CD4-positive, alpha-beta T cell (primary cell): ENCODE data around the gene PRDX1. TPM values are rescaled to one million over a fixed set of nuclear protein-coding genes. Genes with fewer than 3 reads are reported as not detected.

Experiments
- ATAC-seq: fragments of 200-7000 bp; cut with Tn5 transposase; one replicate; pipeline ENCODE4 v1.10.0; 2022; ENCODE audit warnings: mild to moderate bottlenecking; ENCODE audit not compliant: poor library complexity
- CTCF ChIA-PET: fragments of 350-600 bp; sonication (Branson Sonifier 250); formaldehyde crosslinking; loops from one replicate; lab custom pipeline; 2021; ENCODE audit warnings: antibody characterized with exemption, inconsistent platforms; lab: Charles Lee
- POLR2A ChIA-PET: fragments of 350-600 bp; sonication (Branson Sonifier 250); formaldehyde crosslinking; loops from one replicate; lab custom pipeline; 2021; ENCODE audit warnings: antibody characterized with exemption, inconsistent platforms; lab: Charles Lee
- DNase-seq, 14 experiments: peaks; one replicate each; pipeline ENCODE4 v3.0.0-alpha.2; 2013 to 2020; ENCODE audit warnings: mixed read lengths in 2 of 14
- H3K27ac ChIP-seq, 2 donors: one replicate each; pipeline versions ENCODE4 v1.5.1 to v1.7.0; 2013; ENCODE audit warnings: low read length in 2 of 2, low read depth in 1 of 2, mild to moderate bottlenecking in 1 of 2
- H3K27me3 ChIP-seq, 2 experiments: 1 replicate in 1 of 2; 2 replicates in 1 of 2; pipeline versions ENCODE4 v1.6.1 to v1.7.0; 2013; ENCODE audit warnings: low read length in 2 of 2, control low read depth in 1 of 2, mild to moderate bottlenecking in 1 of 2, moderate library complexity in 1 of 2; ENCODE audit not compliant: insufficient read depth in 2 of 2, control insufficient read depth in 1 of 2
- H3K36me3 ChIP-seq: one replicate; pipeline ENCODE4 v1.6.1; 2013; ENCODE audit warnings: low read length, control low read depth; ENCODE audit not compliant: insufficient read depth
- H3K4me1 ChIP-seq: one replicate; pipeline ENCODE4 v1.6.1; 2013; ENCODE audit warnings: low read length, control low read depth; ENCODE audit not compliant: insufficient read depth
- H3K4me3 ChIP-seq: one replicate; pipeline ENCODE4 v1.5.1; 2013; ENCODE audit warnings: mild to moderate bottlenecking, low read length, moderate library complexity
- H3K9me3 ChIP-seq, 2 experiments: 1 replicate in 1 of 2; 2 replicates in 1 of 2; pipeline versions ENCODE4 v1.6.1 to v1.7.0; 2013; ENCODE audit warnings: low read length in 2 of 2, mild to moderate bottlenecking in 2 of 2, control low read depth in 1 of 2, moderate library complexity in 1 of 2; ENCODE audit not compliant: control insufficient read depth in 1 of 2, insufficient read depth in 1 of 2
- H3K27ac Mint-ChIP-seq: one replicate; pipeline ENCODE4 v1.8.0; 2020; ENCODE audit warnings: mixed read lengths
- H3K27me3 Mint-ChIP-seq: one replicate; pipeline ENCODE4 v1.8.0; 2021; ENCODE audit warnings: mixed read lengths
- H3K36me3 Mint-ChIP-seq: one replicate; pipeline ENCODE4 v1.8.0; 2021; ENCODE audit warnings: low read depth, mixed read lengths
- H3K4me1 Mint-ChIP-seq: one replicate; pipeline ENCODE4 v1.8.0; 2021; ENCODE audit warnings: low read depth, mixed read lengths
- H3K4me3 Mint-ChIP-seq: one replicate; pipeline ENCODE4 v1.8.0; 2020; ENCODE audit warnings: mild to moderate bottlenecking, mixed read lengths
- H3K9me3 Mint-ChIP-seq: one replicate; pipeline ENCODE4 v1.8.0; 2020; ENCODE audit warnings: mixed read lengths
- intact Hi-C, 2 experiments: fragments of 100-400 bp; cut with DNase I in 1 of 2; cut with micrococcal nuclease in 1 of 2; formaldehyde crosslinking; loops; one replicate each; pipeline versions ENCODE4 v1.15.1 to v1.9.0; 2023 to 2025; cut with DNase I, micrococcal nuclease
- total RNA-seq, 174 experiments: library from RNA in 2 of 174; stranded (reverse) in 2 of 174; gene quantifications; one replicate each; pipeline ENCODE4 v1.2.3 and lab custom pipeline; 2021 to 2026
- TF ChIP-seq, protein P1 (sequence below): fragments of 200-600 bp; IDR thresholded peaks from one replicate; pipeline ENCODE4 v1.8.0; 2022; ENCODE audit warnings: antibody characterized with exemption, mild to moderate bottlenecking

Gene PRDX1
- total RNA-seq, 2 experiments from 2014 or later = 18.1 to 24.1 TPM

DNA sequence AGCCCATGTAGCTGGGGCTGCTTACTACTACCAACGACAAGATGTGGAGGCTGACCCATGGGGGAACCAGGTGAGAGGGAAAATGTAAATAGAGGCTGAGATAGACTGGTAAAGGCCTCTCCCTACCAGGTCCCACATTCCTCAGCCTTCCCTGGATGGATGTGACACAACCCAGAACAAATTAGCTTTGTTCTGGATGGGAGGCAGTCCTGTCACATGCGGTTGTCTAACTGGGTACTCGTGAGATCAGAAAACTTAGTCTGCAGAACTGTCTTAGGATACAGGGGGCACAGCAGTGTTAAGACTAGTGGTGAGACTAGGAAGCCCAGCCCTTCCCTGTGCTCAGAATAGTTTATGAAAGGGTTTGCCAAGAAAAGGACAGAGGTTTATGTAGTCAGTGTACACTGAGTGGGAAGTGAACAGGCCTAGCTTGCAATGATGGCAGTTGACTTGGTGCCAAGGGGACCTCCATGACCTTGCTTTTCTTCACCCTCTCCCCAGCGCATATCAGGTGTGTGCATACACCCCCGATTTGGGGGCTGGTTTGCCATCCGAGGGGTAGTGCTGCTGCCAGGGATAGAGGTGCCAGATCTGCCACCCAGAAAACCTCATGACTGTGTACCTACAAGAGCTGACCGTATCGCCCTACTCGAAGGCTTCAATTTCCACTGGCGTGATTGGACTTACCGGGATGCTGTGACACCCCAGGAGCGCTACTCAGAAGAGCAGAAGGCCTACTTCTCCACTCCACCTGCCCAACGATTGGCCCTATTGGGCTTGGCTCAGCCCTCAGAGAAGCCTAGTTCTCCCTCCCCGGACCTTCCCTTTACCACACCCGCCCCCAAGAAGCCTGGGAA lies 13.2 kb downstream of the PRDX1 start:
- ATAC-seq = no peak

DNA sequence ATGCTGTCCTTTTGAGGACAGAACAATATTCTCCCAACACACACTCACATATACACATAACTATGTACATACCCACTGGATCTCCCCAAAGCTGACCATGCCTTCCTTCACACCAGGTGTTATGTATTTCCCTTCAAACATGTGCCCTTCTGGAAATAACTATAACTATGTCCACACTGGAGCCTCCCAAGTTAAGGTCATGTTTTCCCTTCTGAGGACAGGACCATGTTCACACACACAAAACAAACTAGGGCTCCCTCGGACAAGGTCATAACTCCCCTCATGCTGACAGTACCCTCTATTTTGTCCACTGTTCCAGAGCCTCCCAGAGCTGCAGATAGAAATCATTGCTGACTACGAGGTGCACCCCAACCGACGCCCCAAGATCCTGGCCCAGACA lies 13.8 kb downstream of the PRDX1 start:
- Mint-ChIP-seq H3K36me3 (peaks cover 49% of the 10 kb centered on the region), H3K4me1 (no peaks in the 10 kb centered on the region), H3K9me3 (no peaks in the 10 kb centered on the region), H3K27ac (peak overlapping the region; percentile 24), H3K27me3 (no peaks in the 10 kb centered on the region), H3K4me3 (no peak overlapping the region)
- no peaks in the 10 kb centered on the region for H3K27me3 ChIP-seq
- H3K9me3 ChIP-seq = no peaks in the 10 kb centered on the region
- no peaks in the 10 kb centered on the region for H3K4me1 ChIP-seq
- ATAC-seq (no peak), DNase-seq (no peak)
- CTCF ChIA-PET = interaction anchor here (1.1 kb wide), 1 partner anchor 52 kb away, joined by 3 read pairs; no protein-coding TSS in a partner anchor
- intact Hi-C loops = no loop called here
- no peak overlapping the region for H3K27ac ChIP-seq
- peaks cover 51% of the 10 kb centered on the region for H3K36me3 ChIP-seq
- POLR2A ChIA-PET = no interaction called here
- no peak overlapping the region for H3K4me3 ChIP-seq
- TF ChIP-seq, protein P1, sequence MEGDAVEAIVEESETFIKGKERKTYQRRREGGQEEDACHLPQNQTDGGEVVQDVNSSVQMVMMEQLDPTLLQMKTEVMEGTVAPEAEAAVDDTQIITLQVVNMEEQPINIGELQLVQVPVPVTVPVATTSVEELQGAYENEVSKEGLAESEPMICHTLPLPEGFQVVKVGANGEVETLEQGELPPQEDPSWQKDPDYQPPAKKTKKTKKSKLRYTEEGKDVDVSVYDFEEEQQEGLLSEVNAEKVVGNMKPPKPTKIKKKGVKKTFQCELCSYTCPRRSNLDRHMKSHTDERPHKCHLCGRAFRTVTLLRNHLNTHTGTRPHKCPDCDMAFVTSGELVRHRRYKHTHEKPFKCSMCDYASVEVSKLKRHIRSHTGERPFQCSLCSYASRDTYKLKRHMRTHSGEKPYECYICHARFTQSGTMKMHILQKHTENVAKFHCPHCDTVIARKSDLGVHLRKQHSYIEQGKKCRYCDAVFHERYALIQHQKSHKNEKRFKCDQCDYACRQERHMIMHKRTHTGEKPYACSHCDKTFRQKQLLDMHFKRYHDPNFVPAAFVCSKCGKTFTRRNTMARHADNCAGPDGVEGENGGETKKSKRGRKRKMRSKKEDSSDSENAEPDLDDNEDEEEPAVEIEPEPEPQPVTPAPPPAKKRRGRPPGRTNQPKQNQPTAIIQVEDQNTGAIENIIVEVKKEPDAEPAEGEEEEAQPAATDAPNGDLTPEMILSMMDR = no peak

More for the DNA sequence above, 13.2 kb downstream of the PRDX1 start:
- no peaks in the 10 kb centered on the region for H3K4me1 Mint-ChIP-seq
- Histone ChIP-seq H3K27me3 (no peaks in the 10 kb centered on the region), H3K4me3 (no peak overlapping the region), H3K27ac (no peak overlapping the region), H3K36me3 (peaks cover 57% of the 10 kb centered on the region), H3K9me3 (no peaks in the 10 kb centered on the region), H3K4me1 (no peaks in the 10 kb centered on the region)
- DNase-seq = no peak
- H3K27me3 Mint-ChIP-seq = no peaks in the 10 kb centered on the region
- peak overlapping the region; percentile 37 for H3K27ac Mint-ChIP-seq
- peaks cover 56% of the 10 kb centered on the region for H3K36me3 Mint-ChIP-seq
- POLR2A ChIA-PET = interaction anchor here (1.7 kb wide), 1 partner anchor 9 kb away, joined by 4 read pairs; the partner anchor contains the start of genes CCDC163 and MMACHC
- CTCF ChIA-PET = interaction anchor here (1.1 kb wide), 1 partner anchor 52 kb away, joined by 3 read pairs; no protein-coding TSS in a partner anchor
- H3K4me3 Mint-ChIP-seq = no peak overlapping the region
- TF ChIP-seq, protein P1 = no peak
- intact Hi-C loops = no loop called here
- H3K9me3 Mint-ChIP-seq = no peaks in the 10 kb centered on the region

DNA sequence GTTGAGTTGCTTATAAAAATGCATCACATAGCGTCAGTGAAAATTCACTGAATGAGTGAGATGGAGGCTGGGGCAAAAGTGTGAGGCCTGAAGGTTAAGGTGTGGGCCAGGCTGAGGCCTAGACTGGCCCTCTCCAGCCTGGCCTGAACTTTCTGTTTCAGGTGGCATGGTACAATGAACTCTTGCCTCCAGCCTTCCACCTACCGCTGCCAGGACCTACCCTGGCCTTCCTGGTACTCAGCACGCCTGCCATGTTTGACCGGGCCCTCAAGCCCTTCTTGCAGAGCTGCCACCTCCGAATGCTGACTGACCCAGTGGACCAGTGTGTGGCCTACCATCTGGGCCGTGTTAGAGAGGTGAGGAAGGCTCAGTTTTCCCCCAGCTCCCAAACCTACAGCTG lies 14.5 kb downstream of the PRDX1 start:
- H3K4me1 ChIP-seq = no peaks in the 10 kb centered on the region
- Mint-ChIP-seq H3K36me3 (peaks cover 43% of the 10 kb centered on the region), H3K4me3 (no peak overlapping the region), H3K4me1 (peaks cover 1% of the 10 kb centered on the region), H3K27ac (no peak overlapping the region), H3K9me3 (no peaks in the 10 kb centered on the region), H3K27me3 (no peaks in the 10 kb centered on the region)
- peaks cover 44% of the 10 kb centered on the region for H3K36me3 ChIP-seq
- H3K9me3 ChIP-seq = no peaks in the 10 kb centered on the region
- CTCF ChIA-PET = interaction anchor here (1.1 kb wide), 1 partner anchor 53 kb away, joined by 3 read pairs; no protein-coding TSS in a partner anchor
- no peaks in the 10 kb centered on the region for H3K27me3 ChIP-seq
- TF ChIP-seq, protein P1 = no peak
- intact Hi-C loops = no loop called here
- DNase-seq = no peak
- ATAC-seq = no peak
- H3K4me3 ChIP-seq = no peak overlapping the region
- H3K27ac ChIP-seq = no peak overlapping the region
- POLR2A ChIA-PET = no interaction called here
